Measurements from ENCODE around the gene TMED6. TPM values are rescaled to one million over a fixed set of nuclear protein-coding genes. Genes with fewer than 3 reads are reported as not detected.

Gene TMED6
- total RNA-seq, 1 experiment from 2014 or later = 2.4 TPM

- intact Hi-C loops (cut with micrococcal nuclease; ENCODE audit: unreplicated experiment) = no loop called here
- Histone ChIP-seq H3K4me3 (ENCODE audit: low read depth, low read length) (no peak overlapping the region), H3K9me3 (no peaks in the 10 kb centered on the region), H3K4me1 (peaks cover 5% of the 10 kb centered on the region; the same call in 1 of the 2 replicates), H3K36me3 (ENCODE audit: control insufficient read depth, insufficient read depth, low read length) (peaks cover 5% of the 10 kb centered on the region), H3K27me3 (replicated peaks; ENCODE audit: control insufficient read depth, insufficient read depth, low read length) (no peaks in the 10 kb centered on the region)
- Mint-ChIP-seq H3K4me3 (ENCODE audit: unreplicated experiment) (no peak overlapping the region), H3K27me3 (ENCODE audit: insufficient read depth, unreplicated experiment) (no peaks in the 10 kb centered on the region), H3K9me3 (ENCODE audit: unreplicated experiment) (no peaks in the 10 kb centered on the region), H3K4me1 (ENCODE audit: low read depth, unreplicated experiment) (peaks cover 5% of the 10 kb centered on the region), H3K27ac (ENCODE audit: unreplicated experiment) (no peak overlapping the region), H3K36me3 (ENCODE audit: insufficient read depth, unreplicated experiment) (peaks cover 87% of the 10 kb centered on the region)
- TF ChIP-seq, protein P1, sequence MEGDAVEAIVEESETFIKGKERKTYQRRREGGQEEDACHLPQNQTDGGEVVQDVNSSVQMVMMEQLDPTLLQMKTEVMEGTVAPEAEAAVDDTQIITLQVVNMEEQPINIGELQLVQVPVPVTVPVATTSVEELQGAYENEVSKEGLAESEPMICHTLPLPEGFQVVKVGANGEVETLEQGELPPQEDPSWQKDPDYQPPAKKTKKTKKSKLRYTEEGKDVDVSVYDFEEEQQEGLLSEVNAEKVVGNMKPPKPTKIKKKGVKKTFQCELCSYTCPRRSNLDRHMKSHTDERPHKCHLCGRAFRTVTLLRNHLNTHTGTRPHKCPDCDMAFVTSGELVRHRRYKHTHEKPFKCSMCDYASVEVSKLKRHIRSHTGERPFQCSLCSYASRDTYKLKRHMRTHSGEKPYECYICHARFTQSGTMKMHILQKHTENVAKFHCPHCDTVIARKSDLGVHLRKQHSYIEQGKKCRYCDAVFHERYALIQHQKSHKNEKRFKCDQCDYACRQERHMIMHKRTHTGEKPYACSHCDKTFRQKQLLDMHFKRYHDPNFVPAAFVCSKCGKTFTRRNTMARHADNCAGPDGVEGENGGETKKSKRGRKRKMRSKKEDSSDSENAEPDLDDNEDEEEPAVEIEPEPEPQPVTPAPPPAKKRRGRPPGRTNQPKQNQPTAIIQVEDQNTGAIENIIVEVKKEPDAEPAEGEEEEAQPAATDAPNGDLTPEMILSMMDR (IDR thresholded peaks at IDR 0.05; ENCODE audit: insufficient read depth in 1 of 2, low read depth in 1 of 2, low read length in 1 of 2, severe bottlenecking in 1 of 2, unreplicated experiment in 1 of 2) = no peak
- no TSS peak for BruUV-seq (replicated peaks)
- ChIA-PET POLR2A (interaction anchor here (0.5 to 1.0 kb wide), 3 partner anchors 11 to 368 kb away, joined by 3 to 4 read pairs (median 4); no protein-coding TSS in a partner anchor), CTCF (no interaction called here)
- DNase-seq = peak in 1 of 2 experiments; percentile 29
Observed at GRCh38 chr16:69315486-69316311, 35.9 kb downstream of the TMED6 start.

DNA sequence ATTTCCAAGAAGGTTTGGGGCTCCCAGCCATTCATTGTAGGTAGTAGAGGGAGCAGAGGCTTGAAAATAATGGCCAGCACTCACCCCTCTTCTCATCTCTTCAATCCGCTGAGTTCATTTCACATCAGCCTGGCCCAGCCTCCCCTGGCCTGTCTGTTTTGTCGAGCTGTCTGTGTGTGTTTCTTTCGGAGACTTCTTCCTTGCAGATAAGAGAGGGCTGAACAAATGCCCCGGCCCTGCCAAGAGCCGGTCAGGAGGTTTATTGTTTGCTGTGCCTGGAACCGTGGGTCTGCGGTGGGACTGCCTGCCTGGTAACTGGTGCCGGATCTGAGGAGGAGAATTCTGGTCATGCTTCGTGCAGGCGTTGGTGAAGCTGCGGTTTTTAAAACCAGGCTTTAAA is 37.1 kb downstream of the TMED6 start:
- no peaks in the 10 kb centered on the region for H3K27me3 Mint-ChIP-seq (ENCODE audit: insufficient read depth, unreplicated experiment)
- Histone ChIP-seq H3K36me3 (ENCODE audit: control insufficient read depth, insufficient read depth, low read length) (peaks cover 3% of the 10 kb centered on the region; the same call in 1 of the 2 replicates), H3K4me3 (ENCODE audit: low read depth, low read length) (no peak overlapping the region), H3K27me3 (replicated peaks; ENCODE audit: control insufficient read depth, insufficient read depth, low read length) (no peaks in the 10 kb centered on the region), H3K4me1 (peaks cover 9% of the 10 kb centered on the region; the same call in 1 of the 2 replicates), H3K9me3 (no peaks in the 10 kb centered on the region)
- H3K4me1 Mint-ChIP-seq (ENCODE audit: low read depth, unreplicated experiment) = peaks cover 5% of the 10 kb centered on the region
- no peak for DNase-seq
- POLR2A ChIA-PET = interaction anchor here (1.0 kb wide), 1 partner anchor 12 kb away, joined by 3 read pairs; no protein-coding TSS in a partner anchor
- no peak overlapping the region for H3K27ac Mint-ChIP-seq (ENCODE audit: unreplicated experiment)
- H3K4me3 Mint-ChIP-seq (ENCODE audit: unreplicated experiment) = no peak overlapping the region
- intact Hi-C loops (cut with micrococcal nuclease; ENCODE audit: unreplicated experiment) = no loop called here
- BruUV-seq (replicated peaks) = no TSS peak
- TF ChIP-seq, protein P1 (IDR thresholded peaks at IDR 0.05; ENCODE audit: insufficient read depth in 1 of 2, low read depth in 1 of 2, low read length in 1 of 2, severe bottlenecking in 1 of 2, unreplicated experiment in 1 of 2) = no peak
- no peaks in the 10 kb centered on the region for H3K9me3 Mint-ChIP-seq (ENCODE audit: unreplicated experiment)
- CTCF ChIA-PET = no interaction called here
- H3K36me3 Mint-ChIP-seq (ENCODE audit: insufficient read depth, unreplicated experiment) = peaks cover 90% of the 10 kb centered on the region

DNA sequence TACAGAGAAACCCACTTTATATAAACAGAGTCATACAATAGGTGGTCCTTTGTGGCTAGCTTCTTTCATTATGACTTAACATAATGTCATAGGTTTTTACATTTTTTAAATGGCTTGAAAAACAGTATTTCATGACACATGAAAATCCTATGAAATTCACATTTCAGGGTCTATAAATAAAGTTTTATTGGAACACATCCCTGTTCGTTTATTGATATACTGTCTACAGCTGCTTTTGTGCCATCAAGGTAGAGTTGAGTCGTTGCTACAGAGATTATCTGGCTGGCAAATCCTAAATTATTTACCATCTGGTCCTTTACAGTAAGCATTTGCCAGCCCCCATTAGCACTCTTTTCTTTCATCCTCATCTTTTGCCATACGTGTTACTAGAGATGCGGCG is 38.1 kb downstream of the TMED6 start:
- CTCF ChIA-PET = no interaction called here
- POLR2A ChIA-PET = no interaction called here
- H3K4me1 Mint-ChIP-seq (ENCODE audit: low read depth, unreplicated experiment) = peaks cover 5% of the 10 kb centered on the region

More for the DNA sequence above, 38.1 kb downstream of the TMED6 start:
- H3K4me1 ChIP-seq = peaks cover 9% of the 10 kb centered on the region; the same call in 1 of the 2 replicates
- intact Hi-C loops (cut with micrococcal nuclease; ENCODE audit: unreplicated experiment) = no loop called here
- Mint-ChIP-seq H3K36me3 (ENCODE audit: insufficient read depth, unreplicated experiment) (peaks cover 83% of the 10 kb centered on the region), H3K4me3 (ENCODE audit: unreplicated experiment) (peak overlapping the region; percentile 49), H3K27ac (ENCODE audit: unreplicated experiment) (no peak overlapping the region), H3K27me3 (ENCODE audit: insufficient read depth, unreplicated experiment) (no peaks in the 10 kb centered on the region), H3K9me3 (ENCODE audit: unreplicated experiment) (no peaks in the 10 kb centered on the region)
- no peaks in the 10 kb centered on the region for H3K9me3 ChIP-seq
- H3K27me3 ChIP-seq (replicated peaks; ENCODE audit: control insufficient read depth, insufficient read depth, low read length) = no peaks in the 10 kb centered on the region
- peaks cover 1% of the 10 kb centered on the region; the same call in 1 of the 2 replicates for H3K36me3 ChIP-seq (ENCODE audit: control insufficient read depth, insufficient read depth, low read length)
- BruUV-seq (replicated peaks) = no TSS peak
- TF ChIP-seq, protein P1 (IDR thresholded peaks at IDR 0.05; ENCODE audit: insufficient read depth in 1 of 2, low read depth in 1 of 2, low read length in 1 of 2, severe bottlenecking in 1 of 2, unreplicated experiment in 1 of 2) = no peak
- no peak overlapping the region for H3K4me3 ChIP-seq (ENCODE audit: low read depth, low read length)
- no peak for DNase-seq
